HCT116 (cell line): ENCODE measurements around the gene CCNJL. TPM values are rescaled to one million over a fixed set of nuclear protein-coding genes. Genes with fewer than 3 reads are reported as not detected.

ENCODE experiments used
- ATAC-seq: fragments of 200-7000 bp; cut with Tn5 transposase; 2 replicates; pipeline ENCODE4 v1.9.1; 2020; ENCODE audit warnings: mild to moderate bottlenecking, moderate library complexity
- BruUV-seq: library from RNA; stranded (reverse); fragments of 400-500 nt; replicated peaks from 2 replicates; lab custom pipeline; 2021; lab: Mats Ljungman, UMichigan
- CTCF ChIA-PET: fragments of 300-600 bp; sonication (Branson Sonifier 250); formaldehyde crosslinking; loops from one replicate; lab custom pipeline; 2021; ENCODE audit warnings: antibody characterized with exemption; lab: Charles Lee
- POLR2A ChIA-PET: fragments of 300-600, 350-600 bp; sonication (Branson Sonifier 250); formaldehyde crosslinking; loops from one replicate; lab custom pipeline; 2021; ENCODE audit warnings: antibody characterized with exemption; lab: Charles Lee
- RAD21 ChIA-PET, 2 experiments: fragments of 300-600 bp; sonication (Branson Sonifier 250); formaldehyde crosslinking; loops; one replicate each; lab custom pipeline; 2023; ENCODE audit warnings: low total read pairs in 2 of 2; ENCODE audit not compliant: uncharacterized antibody in 2 of 2, unreplicated experiment in 2 of 2, low non-redundant PET in 1 of 2; lab: Charles Lee
- DNase-seq: peaks from one replicate; pipeline ENCODE4 v3.0.0-alpha.2; 2010; ENCODE audit warnings: low read depth, low spot score
- H2AFZ ChIP-seq: fragments of 200-600 bp; shearing (Covaris generic), sonication (generic); 2 replicates; pipeline ENCODE4 v1.6.1; 2017; ENCODE audit warnings: low read depth, mixed run types, mixed read lengths, antibody characterized with exemption, low read length; ENCODE audit not compliant: poor library complexity, severe bottlenecking
- H3K27ac ChIP-seq: 2 replicates; pipeline ENCODE4 v1.5.1; 2012; ENCODE audit warnings: low read depth, low read length
- H3K27me3 ChIP-seq: fragments of 200-600 bp; sonication (generic); 2 replicates; pipeline ENCODE4 v1.6.1; 2016; ENCODE audit warnings: mixed run types, low read length, mixed read lengths; ENCODE audit not compliant: insufficient read depth
- H3K36me3 ChIP-seq, 2 experiments: fragments of 200-500 bp in 1 of 2; fragments of 200-600 bp in 1 of 2; sonication (Bioruptor generic) in 1 of 2; sonication (generic) in 1 of 2; 2 replicates each; pipeline versions ENCODE4 v1.5.1 to v1.6.1; 2014 to 2016; ENCODE audit warnings: low read length in 2 of 2, inconsistent platforms in 1 of 2, mixed read lengths in 1 of 2, mixed run types in 1 of 2; ENCODE audit not compliant: insufficient read depth in 2 of 2, control insufficient read depth in 1 of 2
- H3K4me1 ChIP-seq, 2 experiments: fragments of 200-600 bp in 1 of 2; sonication (generic) in 1 of 2; 2 replicates each; pipeline versions ENCODE4 v1.5.1 to v1.6.1; 2012 to 2017; ENCODE audit warnings: low read length in 2 of 2, inconsistent platforms in 1 of 2, mild to moderate bottlenecking in 1 of 2, mixed read lengths in 1 of 2, mixed run types in 1 of 2, moderate library complexity in 1 of 2; ENCODE audit not compliant: insufficient read depth in 2 of 2, control insufficient read depth in 1 of 2
- H3K4me2 ChIP-seq: fragments of 200-600 bp; sonication (generic); 2 replicates; pipeline ENCODE4 v1.6.1; 2017; ENCODE audit warnings: mixed run types, low read length, mixed read lengths
- H3K4me3 ChIP-seq, 2 experiments: fragments of 200-600 bp in 1 of 2; sonication (generic) in 1 of 2; replicated peaks in 1 of 2; 2 replicates each; pipeline ENCODE4 v1.5.1; 2011 to 2016; ENCODE audit warnings: low read length in 2 of 2, control low read depth in 1 of 2, low read depth in 1 of 2, mild to moderate bottlenecking in 1 of 2, mixed read lengths in 1 of 2, mixed run types in 1 of 2
- H3K79me2 ChIP-seq: fragments of 200-600 bp; sonication (generic); 2 replicates; pipeline ENCODE4 v1.6.1; 2017; ENCODE audit warnings: mild to moderate bottlenecking, mixed run types, low read length, moderate library complexity, mixed read lengths; ENCODE audit not compliant: insufficient read depth
- H3K9ac ChIP-seq: fragments of 200-600 bp; sonication (generic); 2 replicates; pipeline ENCODE4 v1.6.1; 2016; ENCODE audit warnings: low read length, mixed read lengths
- H3K9me2 ChIP-seq: fragments of 200-600 bp; sonication (generic), shearing (Covaris generic); 2 replicates; pipeline ENCODE4 v1.6.1; 2017; ENCODE audit warnings: mixed run types, mild to moderate bottlenecking, moderate library complexity; ENCODE audit not compliant: insufficient read depth
- H3K9me3 ChIP-seq, 2 experiments: fragments of 200-500 bp in 1 of 2; fragments of 200-600 bp in 1 of 2; sonication (Bioruptor generic) in 1 of 2; sonication (generic) in 1 of 2; 2 replicates each; pipeline ENCODE4 v1.6.1; 2014 to 2017; ENCODE audit warnings: low read length in 2 of 2, mixed read lengths in 2 of 2, inconsistent platforms in 1 of 2, low read depth in 1 of 2, mild to moderate bottlenecking in 1 of 2, mixed run types in 1 of 2, moderate library complexity in 1 of 2; ENCODE audit not compliant: control insufficient read depth in 1 of 2, insufficient read depth in 1 of 2
- H4K20me1 ChIP-seq: fragments of 200-600 bp; sonication (generic), shearing (Covaris generic); 2 replicates; pipeline ENCODE4 v1.6.1; 2017; ENCODE audit warnings: mixed run types, mild to moderate bottlenecking, moderate library complexity; ENCODE audit not compliant: insufficient read depth
- CEBPB ChIP-seq: IDR thresholded peaks from 2 replicates; pipeline ENCODE4 v1.6.1; 2012; ENCODE audit warnings: low read depth
- ELF1 ChIP-seq: IDR thresholded peaks from 2 replicates; pipeline ENCODE4 v1.6.1; 2012; ENCODE audit warnings: low read depth, borderline replicate concordance
- EZH2phosphoT487 ChIP-seq: fragments of 200-600 bp; IDR thresholded peaks from 2 replicates; pipeline ENCODE4 v1.6.1; 2018; ENCODE audit warnings: antibody characterized with exemption, borderline replicate concordance
- JUND ChIP-seq: IDR thresholded peaks from 2 replicates; pipeline ENCODE4 v1.6.1; 2012
- SIN3A ChIP-seq: IDR thresholded peaks from 2 replicates; pipeline ENCODE4 v1.6.1; 2012; ENCODE audit warnings: low read depth
- SRF ChIP-seq: IDR thresholded peaks from 2 replicates; pipeline ENCODE4 v1.6.1; 2012; ENCODE audit warnings: low read depth
- TCF7L2 ChIP-seq: IDR thresholded peaks from 2 replicates; pipeline ENCODE4 v1.7.0; 2011; ENCODE audit warnings: borderline replicate concordance, inconsistent platforms; ENCODE audit not compliant: insufficient read depth, insufficient read length; ENCODE audit errors: extremely low read depth
- ZNF274 ChIP-seq: fragments of 200-500 bp; sonication (Bioruptor generic); IDR thresholded peaks from 2 replicates; pipeline ENCODE4 v1.6.1; 2014; ENCODE audit warnings: mild to moderate bottlenecking, low read depth, low read length, inconsistent platforms
- intact Hi-C: fragments of 100-400 bp; cut with micrococcal nuclease; formaldehyde crosslinking; loops from 2 replicates; pipeline ENCODE4 v1.10.0; 2022
- total RNA-seq: library from RNA; stranded (reverse); gene quantifications from one replicate; pipeline ENCODE4 v1.2.1, GENCODE V29; 2021; ENCODE audit not compliant: unreplicated experiment
- TF ChIP-seq, protein P1 (sequence below): IDR thresholded peaks from 2 replicates; pipeline ENCODE4 v1.6.1; 2012
- TF ChIP-seq, protein P2 (sequence below): IDR thresholded peaks from 2 replicates; pipeline ENCODE4 v1.6.1; 2012

Gene CCNJL
- total RNA-seq, 1 experiment from 2014 or later, result 2.9 TPM

DNA sequence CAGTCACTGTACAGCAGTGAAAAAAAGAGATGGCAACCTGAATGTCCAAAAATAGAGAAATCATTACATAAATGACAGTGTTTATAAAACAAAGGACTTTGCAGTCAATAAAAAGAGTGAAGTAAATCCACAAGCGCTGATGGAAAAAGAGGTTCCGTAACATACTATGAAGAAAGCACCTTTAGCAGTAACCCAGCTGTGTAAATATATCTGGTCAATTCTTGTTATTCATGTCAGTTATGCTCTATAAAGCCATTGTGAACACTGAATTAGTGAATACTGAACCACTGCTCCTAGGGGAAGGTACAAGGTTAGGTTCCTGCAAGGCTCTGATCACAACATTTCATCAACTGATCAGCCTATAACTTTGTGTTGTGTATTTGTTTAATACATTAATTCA is 39.5 kb downstream of the CCNJL start (continued):
- TF ChIP-seq, protein P1, sequence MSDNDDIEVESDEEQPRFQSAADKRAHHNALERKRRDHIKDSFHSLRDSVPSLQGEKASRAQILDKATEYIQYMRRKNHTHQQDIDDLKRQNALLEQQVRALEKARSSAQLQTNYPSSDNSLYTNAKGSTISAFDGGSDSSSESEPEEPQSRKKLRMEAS, result no peak
- TF ChIP-seq SIN3A, result no peak
- TF ChIP-seq EZH2phosphoT487, result no peak
- TF ChIP-seq, protein P2, sequence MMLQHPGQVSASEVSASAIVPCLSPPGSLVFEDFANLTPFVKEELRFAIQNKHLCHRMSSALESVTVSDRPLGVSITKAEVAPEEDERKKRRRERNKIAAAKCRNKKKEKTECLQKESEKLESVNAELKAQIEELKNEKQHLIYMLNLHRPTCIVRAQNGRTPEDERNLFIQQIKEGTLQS, result no peak
- TF ChIP-seq JUND, result no peak

DNA sequence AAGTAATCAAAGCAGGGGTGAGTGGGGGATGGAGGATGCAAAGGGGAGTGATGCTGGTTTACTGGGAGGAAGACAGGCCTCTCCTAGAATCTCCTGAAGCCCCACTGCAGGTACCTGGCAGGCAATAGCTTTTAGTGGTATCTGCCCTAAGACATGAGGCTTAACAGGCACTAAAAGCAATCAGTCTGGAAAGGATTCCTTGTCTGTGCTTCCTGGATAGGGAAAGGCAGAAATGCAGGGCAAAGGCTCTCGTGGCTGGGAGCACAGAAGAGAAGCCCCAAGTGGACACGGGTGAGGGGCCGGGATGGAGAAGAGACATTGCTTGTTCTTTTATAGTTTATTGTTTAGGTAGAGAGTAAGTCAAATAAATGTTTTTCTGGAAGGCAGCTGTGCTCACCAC is 40.1 kb downstream of the CCNJL start:
- no TSS peak for BruUV-seq
- no peaks in the 10 kb centered on the region for H3K9me2 ChIP-seq
- ChIA-PET POLR2A (no interaction called here), CTCF (no interaction called here), RAD21 (no interaction called here)
- no peak overlapping the region for H3K9ac ChIP-seq
- no peak for ATAC-seq
- H3K9me3 ChIP-seq, result no peaks in the 10 kb centered on the region
- intact Hi-C loops, result no loop called here
- TF ChIP-seq, protein P1, result no peak
- H3K36me3 ChIP-seq, result no peaks in the 10 kb centered on the region
- H3K79me2 ChIP-seq, result no peaks in the 10 kb centered on the region
- H3K4me1 ChIP-seq, result no peaks in the 10 kb centered on the region
- no peaks in the 10 kb centered on the region for H4K20me1 ChIP-seq
- H3K4me3 ChIP-seq, result no peak overlapping the region
- no peaks in the 10 kb centered on the region for H3K27me3 ChIP-seq
- no peak for DNase-seq
- H3K4me2 ChIP-seq, result no peak overlapping the region
- no peak overlapping the region for H2AFZ ChIP-seq
- H3K27ac ChIP-seq, result no peak overlapping the region

DNA sequence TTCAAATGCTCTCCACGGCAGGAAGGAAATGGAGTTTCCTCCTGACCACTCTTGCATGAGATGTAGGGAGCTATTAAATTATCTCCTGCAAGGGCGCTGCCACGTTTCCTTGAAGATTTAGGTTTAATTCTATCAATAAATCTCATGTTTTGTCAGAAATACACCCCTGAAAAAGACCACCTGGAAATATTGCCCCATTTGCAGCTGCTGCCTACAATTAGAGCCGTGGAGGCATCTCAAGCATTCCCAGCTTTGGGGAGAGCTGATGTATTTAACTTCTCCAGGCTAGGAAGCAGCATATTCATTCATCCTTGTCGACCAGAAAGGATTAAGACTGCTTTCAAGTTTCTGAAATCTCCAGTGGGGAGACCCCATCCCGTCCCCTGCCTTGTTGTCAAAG is 40.5 kb downstream of the CCNJL start:
- ChIA-PET POLR2A (no interaction called here), RAD21 (no interaction called here), CTCF (no interaction called here)
- DNase-seq, result no peak
- no peaks in the 10 kb centered on the region for H4K20me1 ChIP-seq
- no peak overlapping the region for H3K27ac ChIP-seq
- H3K9me3 ChIP-seq, result no peaks in the 10 kb centered on the region
- no peak overlapping the region for H3K4me3 ChIP-seq
- intact Hi-C loops, result no loop called here
- BruUV-seq, result no TSS peak
- TF ChIP-seq CEBPB, result no peak
- TF ChIP-seq TCF7L2, result no peak
- no peak for TF ChIP-seq SIN3A
- no peak for TF ChIP-seq ZNF274
- no peak for TF ChIP-seq ELF1
- TF ChIP-seq SRF, result no peak
- no peak overlapping the region for H2AFZ ChIP-seq
- H3K79me2 ChIP-seq, result no peaks in the 10 kb centered on the region
- H3K27me3 ChIP-seq, result no peaks in the 10 kb centered on the region
- no peak for ATAC-seq
- H3K4me1 ChIP-seq, result no peaks in the 10 kb centered on the region
- H3K9ac ChIP-seq, result no peak overlapping the region
- H3K36me3 ChIP-seq, result no peaks in the 10 kb centered on the region
- H3K4me2 ChIP-seq, result no peak overlapping the region
- no peaks in the 10 kb centered on the region for H3K9me2 ChIP-seq
